Keratinocyte (primary cell): ENCODE measurements around the gene BEND3. TPM values are rescaled to one million over a fixed set of nuclear protein-coding genes. Genes with fewer than 3 reads are reported as not detected.

Source experiments
- DNase-seq: peaks from one replicate; pipeline ENCODE4 v3.0.0-alpha.2; 2011; ENCODE audit warnings: low read depth, missing footprints, low spot score
- FAIRE-seq: peaks from 2 replicates; lab custom pipeline; 2011; peaks lifted over from hg19 to GRCh38; lab: Jason Lieb, UNC
- H2AFZ ChIP-seq: 2 replicates; pipeline ENCODE4 v1.6.0; 2012; ENCODE audit warnings: low read length, control low read depth, inconsistent platforms; ENCODE audit not compliant: control insufficient read depth
- H3K27ac ChIP-seq: 2 replicates; pipeline ENCODE4 v1.5.1; 2011; ENCODE audit warnings: low read length; ENCODE audit not compliant: control insufficient read depth, insufficient read depth
- H3K27me3 ChIP-seq: 3 replicates; pipeline ENCODE4 v1.6.0; 2011; ENCODE audit warnings: low read length; ENCODE audit not compliant: control insufficient read depth, insufficient read depth; ENCODE audit errors: extremely low read depth
- H3K36me3 ChIP-seq, 2 experiments: 2 replicates in 1 of 2; 3 replicates in 1 of 2; pipeline ENCODE4 v1.5.1; 2011; ENCODE audit warnings: low read length in 2 of 2, mild to moderate bottlenecking in 1 of 2; ENCODE audit not compliant: control insufficient read depth in 2 of 2, insufficient read depth in 2 of 2; ENCODE audit errors: extremely low read depth in 1 of 2
- H3K4me1 ChIP-seq: 3 replicates; pipeline ENCODE4 v1.5.1; 2011; ENCODE audit warnings: low read length; ENCODE audit not compliant: control insufficient read depth, insufficient read depth; ENCODE audit errors: extremely low read depth
- H3K4me2 ChIP-seq: 3 replicates; pipeline ENCODE4 v1.6.0; 2011; ENCODE audit warnings: low read depth, low read length; ENCODE audit not compliant: control insufficient read depth, insufficient read depth; ENCODE audit errors: extremely low read depth
- H3K4me3 ChIP-seq, 3 experiments: fragments of 200-600 bp in 1 of 3; sonication (generic) in 1 of 3; 2 replicates in 2 of 3; 3 replicates in 1 of 3; pipeline ENCODE4 v1.5.1; 2011 to 2016; ENCODE audit warnings: low read length in 3 of 3, mild to moderate bottlenecking in 3 of 3, control low read depth in 2 of 3, inconsistent platforms in 1 of 3, low read depth in 1 of 3, mixed read lengths in 1 of 3, mixed run types in 1 of 3, moderate library complexity in 1 of 3; ENCODE audit not compliant: control insufficient read depth in 2 of 3, insufficient read depth in 2 of 3; ENCODE audit errors: extremely low read depth in 1 of 3
- H3K79me2 ChIP-seq: 2 replicates; pipeline ENCODE4 v1.6.0; 2012; ENCODE audit warnings: low read length; ENCODE audit not compliant: control insufficient read depth, insufficient read depth
- H3K9ac ChIP-seq: 3 replicates; pipeline ENCODE4 v1.6.0; 2011; ENCODE audit warnings: low read length; ENCODE audit not compliant: control insufficient read depth, insufficient read depth; ENCODE audit errors: extremely low read depth
- H3K9me1 ChIP-seq: 3 replicates; pipeline ENCODE4 v1.6.0; 2011; ENCODE audit warnings: low read length; ENCODE audit not compliant: control insufficient read depth, insufficient read depth; ENCODE audit errors: extremely low read depth
- H3K9me3 ChIP-seq: 2 replicates; pipeline ENCODE4 v1.5.1; 2012; ENCODE audit warnings: low read depth, low read length; ENCODE audit not compliant: control insufficient read depth
- H4K20me1 ChIP-seq: 3 replicates; pipeline ENCODE4 v1.6.0; 2011; ENCODE audit warnings: low read length; ENCODE audit not compliant: control insufficient read depth, insufficient read depth; ENCODE audit errors: extremely low read depth
- EZH2 ChIP-seq: IDR thresholded peaks from one replicate; pipeline ENCODE4 v1.6.1; 2012; ENCODE audit warnings: inconsistent platforms, mild to moderate bottlenecking, low read length, moderate library complexity
- dilution Hi-C: fragments of 300-500 bp; cut with MboI; formaldehyde crosslinking; loops from one replicate; pipeline ENCODE4 v1.7.0; 2020; ENCODE audit warnings: low sequenced_read_pairs; ENCODE audit not compliant: extremely low pct_ligation_motif_present
- polyA plus RNA-seq, 5 experiments: library from polyadenylated mRNA; depleted of rRNA in 3 of 5; stranded (reverse) in 3 of 5; stranded (forward) in 1 of 5; unstranded in 1 of 5; fragments of >200 nt; gene quantifications; 1 replicate in 1 of 5; 2 replicates in 3 of 5; 3 replicates in 1 of 5; pipeline versions ENCODE4 v1.2.1 to v1.2.3, GENCODE V29; 2011 to 2012; ENCODE audit warnings: missing spikeins in 2 of 5, low read depth in 1 of 5, low replicate concordance in 1 of 5
- TF ChIP-seq, protein P1 (sequence below), 3 experiments: IDR thresholded peaks in 1 of 3; conservative IDR thresholded peaks in 1 of 3; optimal IDR thresholded peaks in 1 of 3; 2 replicates in 2 of 3; 3 replicates in 1 of 3; pipeline versions ENCODE3 to v1.5.1; 2011; ENCODE audit warnings: low read length in 3 of 3, mild to moderate bottlenecking in 3 of 3, moderate library complexity in 2 of 3, control low read depth in 1 of 3, inconsistent platforms in 1 of 3; ENCODE audit not compliant: insufficient read depth in 2 of 3; ENCODE audit errors: extremely low read depth in 1 of 3

Gene BEND3
- polyA plus RNA-seq, 1 donor (not counting 4 experiments of a cell fraction or from before 2014, with no cell fraction given), result 2.1 TPM

DNA sequence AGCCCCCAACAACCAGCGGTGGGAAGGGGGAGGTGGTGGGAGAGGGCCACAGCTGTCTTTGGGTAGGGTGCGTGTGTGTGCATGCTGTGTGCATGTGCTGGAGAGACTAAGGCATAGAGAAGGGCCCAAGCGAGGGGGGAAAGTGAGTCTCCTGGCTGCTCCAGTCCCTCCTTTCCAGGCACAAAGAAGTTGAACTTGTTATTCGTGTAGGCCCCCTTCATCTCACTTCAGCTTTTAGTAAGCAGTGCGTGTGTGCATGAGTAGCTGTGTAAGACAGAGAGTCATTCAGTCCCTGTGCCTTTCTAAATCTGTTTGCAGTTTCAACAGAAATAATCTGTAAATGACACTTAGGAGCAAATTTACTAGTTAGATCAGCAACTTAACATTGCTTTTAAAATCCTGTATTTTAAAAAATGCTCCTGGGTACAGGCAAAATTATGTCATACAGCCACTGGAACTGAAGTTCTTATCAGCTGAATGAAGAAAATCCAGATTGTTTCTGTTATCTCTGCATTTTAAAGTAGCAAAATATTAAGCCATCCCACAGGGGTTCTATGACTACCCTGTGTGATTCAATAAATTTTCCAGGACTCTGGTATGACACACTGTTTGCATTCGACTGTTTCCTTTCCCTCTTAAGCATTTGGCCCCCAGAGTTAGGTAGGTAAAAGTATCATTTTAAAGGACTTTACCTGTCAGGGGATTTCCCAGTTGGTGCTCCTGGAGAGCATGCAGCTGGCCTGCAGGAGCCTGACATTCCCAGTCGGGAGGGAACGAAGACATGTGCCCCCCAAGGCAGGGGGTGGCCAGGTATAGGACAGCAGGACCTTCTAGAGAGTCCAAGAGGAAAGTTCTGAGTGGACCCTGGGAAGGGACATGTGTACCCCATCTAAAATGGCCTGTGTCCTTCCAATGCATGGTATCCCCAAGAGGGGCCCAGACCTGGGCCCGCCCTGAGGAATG lies 48.3 kb downstream of the BEND3 start:
- DNase-seq (no peak), FAIRE-seq (no peak)
- H3K79me2 ChIP-seq, result no peaks in the 10 kb centered on the region
- H3K4me1 ChIP-seq, result peaks cover 3% of the 10 kb centered on the region
- dilution Hi-C loops, result no loop called here
- H3K9ac ChIP-seq, result no peak overlapping the region
- no peak overlapping the region for H3K27ac ChIP-seq
- no peaks in the 10 kb centered on the region for H3K9me3 ChIP-seq
- H4K20me1 ChIP-seq, result no peaks in the 10 kb centered on the region
- H3K27me3 ChIP-seq, result no peaks in the 10 kb centered on the region
- H2AFZ ChIP-seq, result no peak overlapping the region
- TF ChIP-seq, protein P1, sequence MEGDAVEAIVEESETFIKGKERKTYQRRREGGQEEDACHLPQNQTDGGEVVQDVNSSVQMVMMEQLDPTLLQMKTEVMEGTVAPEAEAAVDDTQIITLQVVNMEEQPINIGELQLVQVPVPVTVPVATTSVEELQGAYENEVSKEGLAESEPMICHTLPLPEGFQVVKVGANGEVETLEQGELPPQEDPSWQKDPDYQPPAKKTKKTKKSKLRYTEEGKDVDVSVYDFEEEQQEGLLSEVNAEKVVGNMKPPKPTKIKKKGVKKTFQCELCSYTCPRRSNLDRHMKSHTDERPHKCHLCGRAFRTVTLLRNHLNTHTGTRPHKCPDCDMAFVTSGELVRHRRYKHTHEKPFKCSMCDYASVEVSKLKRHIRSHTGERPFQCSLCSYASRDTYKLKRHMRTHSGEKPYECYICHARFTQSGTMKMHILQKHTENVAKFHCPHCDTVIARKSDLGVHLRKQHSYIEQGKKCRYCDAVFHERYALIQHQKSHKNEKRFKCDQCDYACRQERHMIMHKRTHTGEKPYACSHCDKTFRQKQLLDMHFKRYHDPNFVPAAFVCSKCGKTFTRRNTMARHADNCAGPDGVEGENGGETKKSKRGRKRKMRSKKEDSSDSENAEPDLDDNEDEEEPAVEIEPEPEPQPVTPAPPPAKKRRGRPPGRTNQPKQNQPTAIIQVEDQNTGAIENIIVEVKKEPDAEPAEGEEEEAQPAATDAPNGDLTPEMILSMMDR (optimal IDR thresholded peaks at IDR 0.05 in 1 of 3, IDR thresholded peaks at IDR 0.05 in 1 of 3, conservative IDR thresholded peaks at IDR 0.05 in 1 of 3; ENCODE audit: extremely low read depth in 1 of 3, insufficient read depth in 2 of 3, low read length in 3 of 3), result no peak
- H3K4me2 ChIP-seq, result no peak overlapping the region
- H3K9me1 ChIP-seq, result no peaks in the 10 kb centered on the region
- peaks cover 0 to 7% of the 10 kb centered on the region in 2 experiments for H3K36me3 ChIP-seq
- no peak overlapping the region for H3K4me3 ChIP-seq

DNA sequence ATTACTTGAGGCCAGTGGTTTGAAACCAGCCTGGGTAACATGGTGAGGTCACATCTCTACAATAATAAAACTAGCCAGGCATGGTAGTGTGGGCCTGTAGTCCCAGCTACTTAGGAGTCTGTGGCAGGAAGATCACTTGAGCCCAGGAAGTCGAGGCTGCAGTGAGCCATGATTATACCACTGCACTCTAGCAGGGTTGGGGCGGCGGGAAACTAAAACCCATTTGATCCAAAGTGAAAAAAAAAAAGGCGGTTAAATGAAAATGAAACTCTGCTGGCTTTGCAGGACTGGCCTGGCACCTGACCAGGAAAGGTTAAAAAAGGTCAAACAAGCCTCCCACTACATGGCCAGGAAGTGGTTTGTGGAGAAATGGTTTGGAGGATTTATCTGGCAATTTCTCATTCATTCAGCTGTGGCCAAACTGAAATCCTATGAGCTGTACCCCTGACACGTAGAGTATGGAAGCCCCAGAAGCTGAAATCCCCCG lies 50.7 kb downstream of the BEND3 start:
- dilution Hi-C loops, result no loop called here
- Histone ChIP-seq H3K4me1 (peaks cover 11% of the 10 kb centered on the region), H3K79me2 (no peaks in the 10 kb centered on the region), H3K9ac (no peak overlapping the region), H4K20me1 (no peaks in the 10 kb centered on the region), H3K9me1 (no peaks in the 10 kb centered on the region), H3K4me2 (peak overlapping the region; percentile 14), H3K9me3 (no peaks in the 10 kb centered on the region), H3K36me3 (peaks cover 0 to 4% of the 10 kb centered on the region in 2 experiments), H2AFZ (no peak overlapping the region), H3K27ac (no peak overlapping the region), H3K27me3 (no peaks in the 10 kb centered on the region), H3K4me3 (no peak overlapping the region)
- TF ChIP-seq EZH2, result no peak
- TF ChIP-seq, protein P1 (optimal IDR thresholded peaks at IDR 0.05 in 1 of 3, IDR thresholded peaks at IDR 0.05 in 1 of 3, conservative IDR thresholded peaks at IDR 0.05 in 1 of 3; ENCODE audit: extremely low read depth in 1 of 3, insufficient read depth in 2 of 3, low read length in 3 of 3), result no peak
- FAIRE-seq (no peak), DNase-seq (no peak)
